ENCODE results near the gene KLF6. TPM values are rescaled to one million over a fixed set of nuclear protein-coding genes. Genes with fewer than 3 reads are reported as not detected.

The KLF6 gene
- total and polyA plus RNA-seq, 2 of the 4 experiments (the other 2 are of a cell fraction): 69.0 to 123 TPM

DNA sequence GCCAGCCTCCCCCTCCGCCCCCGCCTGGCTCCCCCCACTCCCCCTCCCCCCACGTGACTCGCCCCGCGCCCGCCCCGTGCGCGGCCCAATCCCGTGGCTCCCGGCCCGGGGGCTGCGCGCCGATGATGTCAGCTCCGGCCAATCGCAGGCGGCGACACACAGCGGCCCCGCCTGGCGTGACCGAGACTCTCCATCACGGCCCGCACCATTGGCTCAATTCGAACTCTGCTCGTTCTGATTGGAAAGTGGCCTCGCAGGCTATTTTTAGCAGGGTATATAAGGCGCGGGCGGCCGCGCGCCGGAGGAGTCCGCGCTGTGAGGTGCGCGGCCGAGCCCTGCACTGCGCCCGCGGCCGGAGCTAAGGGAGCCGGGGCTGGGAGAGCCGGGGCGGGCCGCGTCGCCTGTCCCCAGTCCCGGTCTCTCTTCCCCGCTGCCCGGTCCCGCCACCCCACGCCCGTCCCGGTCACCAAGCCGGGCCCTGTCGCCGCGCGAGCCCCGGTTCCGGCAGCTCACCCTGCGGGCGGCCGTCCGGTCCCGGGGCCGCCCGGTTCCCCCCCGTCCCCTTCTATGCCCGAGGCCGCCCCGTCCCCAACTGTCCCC, 342 bp upstream of the KLF6 start:
- 0% methylated on average over 35 of the region's 76 CpGs; no CpG with 5 or more reads in 1 of the 2 experiments for WGBS, 2 experiments (ENCODE audit: extremely low coverage in 2 of 2, insufficient read length in 1 of 2)
- Histone ChIP-seq H3K79me1 (ENCODE audit: low read depth in 1 of 2, low read length in 2 of 2) (peaks cover 3 to 16% of the 10 kb centered on the region in 2 experiments; a peak in 3 of 4 replicates), H2BK5ac (ENCODE audit: low read depth, low read length, poor library complexity, severe bottlenecking) (peak overlapping the region; percentile 97), H3K56ac (ENCODE audit: extremely low read depth, insufficient read depth, low read length) (peak overlapping the region; percentile 79; the same call in 1 of the 2 replicates), H3K9me3 (ENCODE audit: control insufficient read depth, insufficient read depth, low read length) (peaks cover 2% of the 10 kb centered on the region; the same call in 1 of the 2 replicates), H4K8ac (ENCODE audit: low read depth in 2 of 2, low read length in 2 of 2) (peak overlapping the region; percentile 79 to 88; a peak in 3 of 4 replicates), H3K4me1 (ENCODE audit: control insufficient read depth, insufficient read depth, low read length) (peaks cover 15% of the 10 kb centered on the region), H2BK15ac (ENCODE audit: low read depth, low read length) (no peak overlapping the region), H2AFZ (replicated peaks; ENCODE audit: low read length, poor library complexity) (peak overlapping the region; percentile 40), H2BK20ac (ENCODE audit: low read depth, low read length) (no peak overlapping the region), H3K18ac (ENCODE audit: low read depth, low read length) (peak overlapping the region; percentile 99; the same call in 1 of the 2 replicates), H4K5ac (ENCODE audit: low read depth, low read length) (peak overlapping the region; percentile 95), H3K9me1 (ENCODE audit: insufficient read depth, low read length) (peaks cover 6% of the 10 kb centered on the region), H3K4me2 (ENCODE audit: low read depth, low read length) (peak overlapping the region; percentile 98), H3K27ac (ENCODE audit: insufficient read depth, low read length) (peak overlapping the region; percentile 97), H3K14ac (replicated peaks; ENCODE audit: low read depth, low read length) (peak overlapping the region; percentile 92), H3K4ac (ENCODE audit: low read depth, low read length) (peak overlapping the region; percentile 98), H3K36me3 (ENCODE audit: control insufficient read depth, insufficient read depth, low read length) (peaks cover 23% of the 10 kb centered on the region), H2BK120ac (ENCODE audit: low read depth, low read length) (peak overlapping the region; percentile 93), H2AK9ac (replicated peaks; ENCODE audit: low read depth, low read length, poor library complexity) (peak overlapping the region; percentile 96), H2AK5ac (ENCODE audit: low read depth, low read length) (peak overlapping the region; percentile 92), H4K91ac (ENCODE audit: insufficient read depth, low read depth, low read length) (peak overlapping the region; percentile 95), H3K9ac (ENCODE audit: low read depth, low read length) (peak overlapping the region; percentile 96), H3K27me3 (ENCODE audit: control insufficient read depth, insufficient read depth, low read length) (no peaks in the 10 kb centered on the region), H3K23ac (ENCODE audit: low read depth, low read length) (peak overlapping the region; percentile 88), H4K20me1 (ENCODE audit: insufficient read depth, low read length) (peaks cover 36% of the 10 kb centered on the region), H3K4me3 (ENCODE audit: insufficient read depth, low read depth, low read length) (peak overlapping the region; percentile 91)
- in situ Hi-C loops (cut with MboI; ENCODE audit: low sequenced_read_pairs): loop anchor here (10.0 kb wide), 1 partner anchor 989 kb away; no protein-coding TSS in a partner anchor
- BruUV-seq (replicated peaks): no TSS peak
- intact Hi-C loops (cut with micrococcal nuclease): loop anchor here (1.0 to 10.0 kb wide), 4 partner anchors 102 to 559 kb away; no protein-coding TSS in a partner anchor
- peak; percentile 97 for DNase-seq
- peak; percentile 81 for ATAC-seq (ENCODE audit: low read depth)
- POLR2A ChIA-PET (ENCODE audit: unreplicated experiment): interaction anchor here (0.6 to 2.3 kb wide), 33 partner anchors 9 to 985 kb away, joined by 3 to 11 read pairs (median 4); no protein-coding TSS in a partner anchor
- dilution Hi-C loops (cut with HindIII; ENCODE audit: low sequenced_read_pairs, unreplicated experiment): no loop called here
- CTCF ChIA-PET: no interaction called here
- TF ChIP-seq MXI1 (IDR thresholded peaks at IDR 0.05; ENCODE audit: borderline replicate concordance, low read depth, low read length): no peak
- no peak for TF ChIP-seq CHD1 (IDR thresholded peaks at IDR 0.05; ENCODE audit: low read depth, low read length)
- TF ChIP-seq BHLHE40 (IDR thresholded peaks at IDR 0.05; ENCODE audit: low read depth, low read length): 0 out of 2 replicates have a peak, but pooled peaks have one; percentile 45
- peak; percentile 18; the same call in 1 of the 2 replicates for TF ChIP-seq RAD21 (IDR thresholded peaks at IDR 0.05; ENCODE audit: low read length)
- TF ChIP-seq RCOR1 (IDR thresholded peaks at IDR 0.05; ENCODE audit: insufficient replicate concordance, low read length): no peak
- peak; percentile 94 for TF ChIP-seq POLR2A (IDR thresholded peaks at IDR 0.05; ENCODE audit: low read depth, low read length)
- TF ChIP-seq CEBPB (IDR thresholded peaks at IDR 0.05; ENCODE audit: low read depth, low read length): no peak
- TF ChIP-seq FOS (IDR thresholded peaks at IDR 0.05; ENCODE audit: low read depth, low read length): peak; percentile 65; the same call in 1 of the 2 replicates
- no peak for TF ChIP-seq RFX5 (IDR thresholded peaks at IDR 0.05; ENCODE audit: low read depth, low read length)
- TF ChIP-seq, protein P1, sequence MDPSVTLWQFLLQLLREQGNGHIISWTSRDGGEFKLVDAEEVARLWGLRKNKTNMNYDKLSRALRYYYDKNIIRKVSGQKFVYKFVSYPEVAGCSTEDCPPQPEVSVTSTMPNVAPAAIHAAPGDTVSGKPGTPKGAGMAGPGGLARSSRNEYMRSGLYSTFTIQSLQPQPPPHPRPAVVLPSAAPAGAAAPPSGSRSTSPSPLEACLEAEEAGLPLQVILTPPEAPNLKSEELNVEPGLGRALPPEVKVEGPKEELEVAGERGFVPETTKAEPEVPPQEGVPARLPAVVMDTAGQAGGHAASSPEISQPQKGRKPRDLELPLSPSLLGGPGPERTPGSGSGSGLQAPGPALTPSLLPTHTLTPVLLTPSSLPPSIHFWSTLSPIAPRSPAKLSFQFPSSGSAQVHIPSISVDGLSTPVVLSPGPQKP (IDR thresholded peaks at IDR 0.05; ENCODE audit: borderline replicate concordance, low read depth, low read length): no peak
- TF ChIP-seq MAZ (IDR thresholded peaks at IDR 0.05; ENCODE audit: borderline replicate concordance, low read depth, low read length): peak; percentile 85
- TF ChIP-seq MAFK (IDR thresholded peaks at IDR 0.05; ENCODE audit: low read depth, low read length): no peak
- TF ChIP-seq, protein P2, sequence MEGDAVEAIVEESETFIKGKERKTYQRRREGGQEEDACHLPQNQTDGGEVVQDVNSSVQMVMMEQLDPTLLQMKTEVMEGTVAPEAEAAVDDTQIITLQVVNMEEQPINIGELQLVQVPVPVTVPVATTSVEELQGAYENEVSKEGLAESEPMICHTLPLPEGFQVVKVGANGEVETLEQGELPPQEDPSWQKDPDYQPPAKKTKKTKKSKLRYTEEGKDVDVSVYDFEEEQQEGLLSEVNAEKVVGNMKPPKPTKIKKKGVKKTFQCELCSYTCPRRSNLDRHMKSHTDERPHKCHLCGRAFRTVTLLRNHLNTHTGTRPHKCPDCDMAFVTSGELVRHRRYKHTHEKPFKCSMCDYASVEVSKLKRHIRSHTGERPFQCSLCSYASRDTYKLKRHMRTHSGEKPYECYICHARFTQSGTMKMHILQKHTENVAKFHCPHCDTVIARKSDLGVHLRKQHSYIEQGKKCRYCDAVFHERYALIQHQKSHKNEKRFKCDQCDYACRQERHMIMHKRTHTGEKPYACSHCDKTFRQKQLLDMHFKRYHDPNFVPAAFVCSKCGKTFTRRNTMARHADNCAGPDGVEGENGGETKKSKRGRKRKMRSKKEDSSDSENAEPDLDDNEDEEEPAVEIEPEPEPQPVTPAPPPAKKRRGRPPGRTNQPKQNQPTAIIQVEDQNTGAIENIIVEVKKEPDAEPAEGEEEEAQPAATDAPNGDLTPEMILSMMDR (conservative IDR thresholded peaks at IDR 0.05; ENCODE audit: low read depth, low read length): no peak
- TF ChIP-seq, protein P3, sequence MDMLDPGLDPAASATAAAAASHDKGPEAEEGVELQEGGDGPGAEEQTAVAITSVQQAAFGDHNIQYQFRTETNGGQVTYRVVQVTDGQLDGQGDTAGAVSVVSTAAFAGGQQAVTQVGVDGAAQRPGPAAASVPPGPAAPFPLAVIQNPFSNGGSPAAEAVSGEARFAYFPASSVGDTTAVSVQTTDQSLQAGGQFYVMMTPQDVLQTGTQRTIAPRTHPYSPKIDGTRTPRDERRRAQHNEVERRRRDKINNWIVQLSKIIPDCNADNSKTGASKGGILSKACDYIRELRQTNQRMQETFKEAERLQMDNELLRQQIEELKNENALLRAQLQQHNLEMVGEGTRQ (IDR thresholded peaks at IDR 0.05; ENCODE audit: low read depth, low read length): peak; percentile 86
